Stimulated activated CD8-positive, alpha-beta memory T cell treated with anti-CD3 and anti-CD28 coated beads, Interleukin-4, amount 100 ng/mL, for 1 hour (primary cell): Measurements from ENCODE around the gene CHMP5.

Source experiments
- DNase-seq, 2 donors: peaks; one replicate each; pipeline ENCODE4 v3.0.0-alpha.2; 2020; ENCODE audit warnings: low read depth in 2 of 2, low spot score in 1 of 2

CHMP5 gene

GRCh38 chr9:33273266-33273971 is 8.6 kb downstream of the CHMP5 start:
- no peak for DNase-seq

DNA sequence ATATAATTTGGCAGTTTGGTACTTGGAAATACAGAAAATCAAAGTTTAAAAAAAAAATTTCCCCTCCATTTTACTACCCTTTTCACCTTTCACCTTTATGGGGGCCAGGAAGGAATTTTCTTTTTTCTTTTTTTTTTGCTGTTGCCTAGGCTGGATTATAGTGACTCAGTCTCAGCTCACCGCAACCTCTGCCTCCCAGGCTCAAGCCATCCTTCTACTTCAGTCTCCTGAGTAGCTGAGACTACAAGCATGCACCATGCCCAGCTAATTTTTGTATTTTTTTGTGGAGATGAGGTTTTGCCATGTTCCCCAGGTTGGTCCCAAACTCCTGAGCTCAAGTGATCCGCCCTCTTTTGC is 9.1 kb downstream of the CHMP5 start:
- no peak for DNase-seq

DNA sequence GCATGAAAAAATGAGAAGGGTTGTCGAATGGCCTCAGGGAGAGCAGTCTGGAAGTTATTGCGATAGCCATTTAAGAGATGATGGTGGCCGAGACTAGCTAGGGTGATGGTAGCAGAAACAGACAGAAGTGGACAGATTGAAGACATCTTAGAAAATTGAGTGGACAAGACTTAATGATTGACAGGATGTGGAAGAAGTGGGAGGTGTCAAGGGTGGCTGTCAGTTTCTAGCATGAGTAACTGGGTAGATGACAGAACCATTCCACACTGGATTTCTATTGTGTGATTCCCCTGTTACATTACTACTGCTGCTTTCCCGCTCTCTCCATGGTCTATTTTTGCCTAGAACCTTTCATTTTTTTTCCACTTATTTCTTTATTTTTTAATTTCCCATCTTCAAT is 12.6 kb downstream of the CHMP5 start:
- no peak for DNase-seq

GRCh38 chr9:33285502-33285901 is 20.7 kb downstream of the CHMP5 start:
- DNase-seq = no peak

DNA sequence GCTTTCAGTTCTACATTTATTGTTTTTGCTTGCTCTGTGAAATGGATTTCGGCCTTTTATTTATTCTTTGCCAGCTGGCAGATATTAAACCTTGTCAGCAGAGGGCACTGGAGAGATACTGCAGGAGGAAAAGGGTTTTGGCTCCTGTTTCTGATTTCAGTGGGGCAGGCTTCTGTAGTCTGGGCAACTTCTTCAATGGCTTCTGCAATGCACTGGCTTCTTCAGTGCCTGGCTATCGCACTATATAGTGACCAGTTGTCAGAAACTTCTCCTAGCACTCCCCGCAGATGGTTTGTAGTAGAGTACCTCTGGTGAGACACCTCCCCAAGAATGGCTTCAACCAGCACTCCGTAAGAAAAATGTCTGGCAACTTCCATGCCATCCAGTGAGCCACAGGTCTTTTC is 22.2 kb downstream of the CHMP5 start:
- no peak for DNase-seq

DNA sequence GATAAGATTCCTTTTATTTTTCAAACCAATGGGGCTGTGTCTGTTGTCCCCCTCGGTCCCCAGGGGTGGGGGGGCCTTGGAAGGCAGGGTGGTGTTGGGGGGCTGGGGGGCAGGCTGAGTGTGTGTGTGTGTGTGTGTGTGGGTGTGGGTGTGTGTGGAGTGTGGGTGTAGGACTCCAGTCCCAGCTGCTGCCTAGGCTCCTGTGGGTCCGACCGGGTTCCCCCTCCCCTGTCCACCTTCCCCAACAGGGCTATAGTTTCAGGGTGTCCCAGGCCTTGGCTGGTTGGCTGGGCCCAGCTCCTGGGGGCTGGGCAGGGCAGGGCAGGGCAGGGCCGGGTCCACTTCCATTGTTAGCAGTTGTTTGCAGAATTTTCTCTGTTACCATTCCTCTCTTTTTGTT is 23.4 kb downstream of the CHMP5 start:
- no peak for DNase-seq

GRCh38 chr9:33288828-33289483 is 24.1 kb downstream of the CHMP5 start:
- no peak for DNase-seq

DNA sequence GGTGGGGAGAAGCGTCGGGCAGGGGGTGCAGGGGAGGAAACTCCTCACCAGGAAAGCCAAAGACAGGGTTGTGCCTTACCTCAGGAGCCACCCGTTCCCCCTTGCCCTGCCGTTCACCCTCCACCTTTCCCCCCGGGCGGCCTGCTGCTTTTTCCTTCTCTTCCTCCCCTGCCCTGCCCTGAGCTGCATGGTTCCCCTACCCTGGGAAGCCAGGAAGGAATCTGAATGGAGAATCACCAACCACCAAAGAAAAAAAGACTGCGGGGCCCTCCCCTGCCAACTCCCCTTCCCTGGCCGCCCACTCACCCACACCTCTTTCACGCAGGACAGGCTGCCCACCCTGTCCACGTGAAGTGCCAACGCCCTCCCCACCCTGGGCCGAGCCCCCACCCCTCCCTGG is 24.6 kb downstream of the CHMP5 start:
- DNase-seq = no peak

GRCh38 chr9:33289936-33290246 is 25.0 kb downstream of the CHMP5 start:
- no peak for DNase-seq

DNA sequence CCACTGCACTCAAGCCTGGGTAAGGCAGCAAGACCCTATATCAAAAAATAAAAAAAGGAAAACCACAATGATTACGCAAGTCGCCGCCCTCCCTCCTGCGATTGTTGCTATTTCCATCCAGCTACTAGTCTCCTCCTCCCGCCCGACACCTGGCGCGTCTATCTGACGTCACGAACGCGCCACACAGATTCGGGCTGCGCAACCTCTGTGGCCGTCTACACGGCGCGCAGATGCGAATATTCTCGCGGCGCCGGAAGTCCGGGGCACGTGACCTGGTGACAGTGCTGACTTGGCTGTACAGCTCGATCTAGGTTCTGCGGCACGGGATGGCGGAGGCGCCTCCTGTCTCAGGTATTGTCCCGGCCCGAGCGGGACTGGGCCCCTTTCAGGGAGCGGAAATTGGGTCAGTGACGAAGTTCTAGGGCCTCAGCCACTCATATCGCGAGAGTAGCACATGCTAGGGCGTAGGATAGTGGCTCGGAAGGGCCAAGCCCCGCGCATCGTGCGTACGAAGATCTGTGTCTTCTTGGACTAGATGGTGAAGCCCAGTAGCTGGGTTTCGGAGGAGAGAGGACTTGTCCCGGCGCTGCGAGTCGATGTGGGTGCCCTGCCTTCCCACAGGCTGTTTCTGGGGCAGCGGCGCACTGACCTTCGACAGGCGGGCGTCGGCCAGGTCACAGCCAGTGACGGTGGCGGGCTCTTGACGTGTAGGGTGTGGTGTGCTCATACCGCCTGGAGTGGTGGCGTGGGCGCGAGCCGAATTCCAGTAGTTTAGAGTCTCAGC is 25.6 kb downstream of the CHMP5 start, which contains the start of gene NFX1:
Gene NFX1 (plus strand): TSS at position 270 of the 784 bp plus-strand sequence. CDS start 57 bp downstream, at position 327.
- DNase-seq = peak; percentile 97 to 98

DNA sequence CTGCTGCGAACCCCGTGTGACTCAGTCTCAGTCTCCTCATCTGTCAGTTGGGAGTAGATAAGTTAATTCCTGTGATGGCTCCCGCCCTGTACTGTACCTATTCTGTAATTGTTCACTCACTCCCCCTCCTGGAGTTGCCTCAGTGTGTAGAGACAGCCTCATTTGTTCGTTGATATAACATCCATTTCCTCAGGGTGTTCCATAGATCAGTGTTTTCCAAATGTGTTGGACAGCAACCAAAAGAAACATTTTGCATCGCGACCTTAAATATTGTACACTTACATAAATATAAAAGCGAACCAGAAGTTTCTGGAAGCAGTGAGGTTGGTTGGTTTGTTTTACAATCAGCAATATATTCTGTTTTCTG is 26.2 kb downstream of the CHMP5 start:
- DNase-seq = no peak

- no peak for DNase-seq
Measured at GRCh38 chr9:33291901-33292300, 27.1 kb downstream of the CHMP5 start.

GRCh38 chr9:33293782-33294181 is 28.9 kb downstream of the CHMP5 start:
- DNase-seq = no peak

DNA sequence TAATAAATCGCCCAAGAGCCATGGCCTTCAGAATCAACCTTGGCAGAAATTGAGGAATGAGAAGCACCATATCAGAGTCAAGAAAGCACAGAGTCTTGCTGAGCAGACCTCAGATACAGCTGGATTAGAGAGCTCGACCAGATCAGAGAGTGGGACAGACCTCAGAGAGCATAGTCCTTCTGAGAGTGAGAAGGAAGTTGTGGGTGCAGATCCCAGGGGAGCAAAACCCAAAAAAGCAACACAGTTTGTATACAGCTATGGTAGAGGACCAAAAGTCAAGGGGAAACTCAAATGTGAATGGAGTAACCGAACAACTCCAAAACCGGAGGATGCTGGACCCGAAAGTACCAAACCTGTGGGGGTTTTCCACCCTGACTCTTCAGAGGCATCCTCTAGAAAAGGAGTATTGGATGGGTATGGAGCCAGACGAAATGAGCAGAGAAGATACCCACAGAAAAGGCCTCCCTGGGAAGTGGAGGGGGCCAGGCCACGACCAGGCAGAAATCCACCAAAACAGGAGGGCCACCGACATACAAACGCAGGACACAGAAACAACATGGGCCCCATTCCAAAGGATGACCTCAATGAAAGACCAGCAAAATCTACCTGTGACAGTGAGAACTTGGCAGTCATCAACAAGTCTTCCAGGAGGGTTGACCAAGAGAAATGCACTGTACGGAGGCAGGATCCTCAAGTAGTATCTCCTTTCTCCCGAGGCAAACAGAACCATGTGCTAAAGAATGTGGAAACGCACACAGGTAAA is 30.0 kb downstream of the CHMP5 start:
- DNase-seq = no peak

DNA sequence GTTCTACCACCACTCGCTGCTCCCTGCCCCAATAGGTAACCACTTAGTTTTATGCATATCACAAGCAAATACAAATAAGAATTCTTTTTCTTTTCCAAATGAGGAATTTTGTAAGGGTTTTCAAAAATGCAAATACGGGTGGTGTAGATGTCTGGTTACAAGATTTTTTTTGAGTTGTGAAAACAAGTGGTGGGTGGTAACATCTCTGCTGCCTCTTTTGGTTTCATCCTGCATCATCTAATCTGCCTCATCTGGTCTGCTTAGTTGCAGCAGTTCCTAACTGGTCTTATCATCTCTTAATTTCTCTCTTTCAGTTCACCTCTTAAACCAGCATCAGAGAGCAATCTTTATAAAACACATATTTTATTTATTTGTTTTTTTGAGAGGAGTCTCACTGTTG is 30.7 kb downstream of the CHMP5 start:
- DNase-seq = no peak

DNA sequence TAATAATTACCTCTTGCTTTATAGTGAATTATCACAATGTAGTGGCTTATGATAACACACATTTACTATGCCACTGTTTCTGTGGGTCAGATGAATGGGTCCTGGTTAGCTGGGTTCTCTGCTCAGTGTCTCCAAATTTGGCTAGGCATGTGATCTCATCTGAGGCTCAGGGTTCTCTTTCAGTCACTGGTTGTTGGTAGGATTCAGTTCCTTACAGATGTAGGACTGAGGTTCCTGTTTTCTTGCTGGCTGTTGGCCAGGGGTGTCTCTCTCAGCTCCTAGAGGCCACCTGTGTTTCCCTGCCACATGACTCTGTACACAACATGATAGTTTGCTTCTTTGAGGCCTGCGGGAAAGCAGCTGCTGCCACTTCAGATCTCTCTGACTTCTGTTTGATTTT is 32.6 kb downstream of the CHMP5 start:
- no peak for DNase-seq

DNA sequence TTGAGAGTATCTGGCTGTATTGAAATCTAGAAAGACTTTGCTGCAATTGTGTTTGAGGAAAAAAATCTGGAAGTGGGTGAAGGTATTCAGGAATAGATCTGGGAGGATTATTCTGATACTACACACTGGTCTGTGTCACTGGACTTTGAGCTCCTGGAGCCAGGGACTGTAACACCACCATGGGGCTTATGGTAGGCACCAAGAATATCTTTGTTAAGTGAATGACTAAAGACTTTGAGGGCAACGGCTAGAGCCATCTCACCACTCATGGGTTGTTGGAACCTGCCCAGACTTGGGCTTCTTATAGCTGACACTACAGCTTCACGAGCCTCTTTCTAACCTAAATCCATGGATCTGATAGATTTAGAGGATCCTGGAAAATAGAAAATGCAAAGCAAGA is 35.7 kb downstream of the CHMP5 start:
- DNase-seq = no peak

DNA sequence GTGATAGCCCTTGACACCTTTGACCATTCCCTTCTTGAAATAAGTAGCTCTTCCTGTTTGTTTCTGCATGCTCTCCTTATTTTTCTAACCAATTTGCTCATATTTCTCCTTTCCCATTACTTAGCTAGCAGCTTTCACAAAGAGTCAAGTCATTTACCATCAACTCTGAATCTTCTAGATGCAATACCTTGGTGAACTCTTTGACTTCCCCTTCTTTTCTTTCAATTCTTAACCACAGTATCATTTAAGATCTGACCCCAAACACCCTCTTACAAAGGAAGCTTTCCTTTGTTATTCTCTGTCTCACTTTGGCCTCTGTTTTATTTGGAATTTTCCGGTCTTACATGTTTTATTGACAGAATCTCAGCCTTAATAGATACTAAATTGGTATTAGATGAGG is 39.5 kb downstream of the CHMP5 start:
- no peak for DNase-seq

GRCh38 chr9:33306037-33306436 is 41.2 kb downstream of the CHMP5 start:
- no peak for DNase-seq

DNA sequence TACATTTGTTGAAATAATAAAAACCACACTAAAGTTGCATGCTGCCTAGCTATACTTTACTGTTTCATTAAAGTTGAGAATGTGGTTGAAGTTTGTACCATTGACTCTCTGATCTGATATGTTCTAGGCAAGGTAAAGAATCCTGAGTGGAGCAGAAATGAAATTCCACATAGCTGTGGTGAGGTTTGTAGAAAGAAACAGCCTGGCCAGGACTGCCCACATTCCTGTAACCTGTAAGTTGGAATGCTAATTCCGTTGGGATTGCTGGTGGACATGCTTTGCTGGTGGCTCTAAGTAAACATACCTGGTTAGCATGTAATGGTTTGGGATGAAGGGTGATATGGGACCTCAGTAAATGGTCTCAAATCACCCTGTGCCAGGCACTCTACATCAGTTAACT is 42.2 kb downstream of the CHMP5 start:
- DNase-seq = no peak

- no peak for DNase-seq
Measured at GRCh38 chr9:33309903-33310302, 45.1 kb downstream of the CHMP5 start.

GRCh38 chr9:33310748-33311147 is 45.9 kb downstream of the CHMP5 start:
- DNase-seq = no peak
